ENCODE data around the gene FBXO2. TPM values are rescaled to one million over a fixed set of nuclear protein-coding genes. Genes with fewer than 3 reads are reported as not detected.

The FBXO2 gene
- total RNA-seq, 1 experiment from 2014 or later = 131 TPM

DNA sequence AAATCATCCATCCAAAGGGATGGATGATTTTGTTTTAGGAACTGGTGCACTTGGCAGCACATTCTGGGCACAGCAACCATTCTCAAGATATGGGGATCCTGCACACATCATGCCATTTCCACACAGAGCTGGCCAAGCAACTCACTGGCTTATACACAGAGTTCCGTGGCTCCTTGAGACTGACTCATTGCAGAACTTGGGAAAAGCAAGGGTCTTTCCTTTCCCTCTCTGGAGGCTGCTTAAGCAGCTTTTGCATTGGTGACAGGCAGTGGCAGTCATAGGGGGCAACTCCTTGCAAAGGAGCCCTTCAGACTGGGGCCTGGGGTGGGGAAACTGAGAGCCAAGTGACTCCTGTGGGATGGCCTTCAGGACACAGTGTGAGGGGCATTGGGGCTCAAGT is 28.6 kb upstream of the FBXO2 start:
- ATAC-seq (no peak), DNase-seq (ENCODE audit: low read depth, low spot score) (no peak)
- no TSS peak for BruUV-seq (replicated peaks)
- Histone ChIP-seq H3K27me3 (ENCODE audit: control insufficient read depth, insufficient read depth, low read length) (no peaks in the 10 kb centered on the region), H3K4me1 (ENCODE audit: control insufficient read depth, insufficient read depth, low read length) (peaks cover 7% of the 10 kb centered on the region), H3K36me3 (ENCODE audit: control insufficient read depth, insufficient read depth, low read length) (no peaks in the 10 kb centered on the region), H3K4me3 (ENCODE audit: low read depth in 2 of 2, low read length in 2 of 2) (no peak overlapping the region), H3K27ac (ENCODE audit: low read length) (no peak overlapping the region), H3K9me3 (ENCODE audit: control insufficient read depth, insufficient read depth, low read depth, low read length) (no peaks in the 10 kb centered on the region)
- in situ Hi-C loops (cut with HindIII; ENCODE audit: low pct_unique_long_range_greater_than_20kb, low sequenced_read_pairs) = no loop called here
- intact Hi-C loops (cut with micrococcal nuclease; ENCODE audit: unreplicated experiment) = no loop called here
- TF ChIP-seq SIN3A (IDR thresholded peaks at IDR 0.05; ENCODE audit: borderline replicate concordance, insufficient read depth, low read depth, low read length) (no peak), POLR2AphosphoS5 (IDR thresholded peaks at IDR 0.05; ENCODE audit: low read depth, low read length) (no peak), TCF7L2 (IDR thresholded peaks at IDR 0.05; ENCODE audit: low read depth, low read length) (no peak)
- TF ChIP-seq, protein P1, sequence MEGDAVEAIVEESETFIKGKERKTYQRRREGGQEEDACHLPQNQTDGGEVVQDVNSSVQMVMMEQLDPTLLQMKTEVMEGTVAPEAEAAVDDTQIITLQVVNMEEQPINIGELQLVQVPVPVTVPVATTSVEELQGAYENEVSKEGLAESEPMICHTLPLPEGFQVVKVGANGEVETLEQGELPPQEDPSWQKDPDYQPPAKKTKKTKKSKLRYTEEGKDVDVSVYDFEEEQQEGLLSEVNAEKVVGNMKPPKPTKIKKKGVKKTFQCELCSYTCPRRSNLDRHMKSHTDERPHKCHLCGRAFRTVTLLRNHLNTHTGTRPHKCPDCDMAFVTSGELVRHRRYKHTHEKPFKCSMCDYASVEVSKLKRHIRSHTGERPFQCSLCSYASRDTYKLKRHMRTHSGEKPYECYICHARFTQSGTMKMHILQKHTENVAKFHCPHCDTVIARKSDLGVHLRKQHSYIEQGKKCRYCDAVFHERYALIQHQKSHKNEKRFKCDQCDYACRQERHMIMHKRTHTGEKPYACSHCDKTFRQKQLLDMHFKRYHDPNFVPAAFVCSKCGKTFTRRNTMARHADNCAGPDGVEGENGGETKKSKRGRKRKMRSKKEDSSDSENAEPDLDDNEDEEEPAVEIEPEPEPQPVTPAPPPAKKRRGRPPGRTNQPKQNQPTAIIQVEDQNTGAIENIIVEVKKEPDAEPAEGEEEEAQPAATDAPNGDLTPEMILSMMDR (IDR thresholded peaks at IDR 0.05) = no peak
- TF ChIP-seq, protein P2, sequence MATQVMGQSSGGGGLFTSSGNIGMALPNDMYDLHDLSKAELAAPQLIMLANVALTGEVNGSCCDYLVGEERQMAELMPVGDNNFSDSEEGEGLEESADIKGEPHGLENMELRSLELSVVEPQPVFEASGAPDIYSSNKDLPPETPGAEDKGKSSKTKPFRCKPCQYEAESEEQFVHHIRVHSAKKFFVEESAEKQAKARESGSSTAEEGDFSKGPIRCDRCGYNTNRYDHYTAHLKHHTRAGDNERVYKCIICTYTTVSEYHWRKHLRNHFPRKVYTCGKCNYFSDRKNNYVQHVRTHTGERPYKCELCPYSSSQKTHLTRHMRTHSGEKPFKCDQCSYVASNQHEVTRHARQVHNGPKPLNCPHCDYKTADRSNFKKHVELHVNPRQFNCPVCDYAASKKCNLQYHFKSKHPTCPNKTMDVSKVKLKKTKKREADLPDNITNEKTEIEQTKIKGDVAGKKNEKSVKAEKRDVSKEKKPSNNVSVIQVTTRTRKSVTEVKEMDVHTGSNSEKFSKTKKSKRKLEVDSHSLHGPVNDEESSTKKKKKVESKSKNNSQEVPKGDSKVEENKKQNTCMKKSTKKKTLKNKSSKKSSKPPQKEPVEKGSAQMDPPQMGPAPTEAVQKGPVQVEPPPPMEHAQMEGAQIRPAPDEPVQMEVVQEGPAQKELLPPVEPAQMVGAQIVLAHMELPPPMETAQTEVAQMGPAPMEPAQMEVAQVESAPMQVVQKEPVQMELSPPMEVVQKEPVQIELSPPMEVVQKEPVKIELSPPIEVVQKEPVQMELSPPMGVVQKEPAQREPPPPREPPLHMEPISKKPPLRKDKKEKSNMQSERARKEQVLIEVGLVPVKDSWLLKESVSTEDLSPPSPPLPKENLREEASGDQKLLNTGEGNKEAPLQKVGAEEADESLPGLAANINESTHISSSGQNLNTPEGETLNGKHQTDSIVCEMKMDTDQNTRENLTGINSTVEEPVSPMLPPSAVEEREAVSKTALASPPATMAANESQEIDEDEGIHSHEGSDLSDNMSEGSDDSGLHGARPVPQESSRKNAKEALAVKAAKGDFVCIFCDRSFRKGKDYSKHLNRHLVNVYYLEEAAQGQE (IDR thresholded peaks at IDR 0.05; ENCODE audit: insufficient read depth in 1 of 2, low read depth in 2 of 2, low read length in 1 of 2) = no peak
- ChIA-PET POLR2A (no interaction called here), CTCF (no interaction called here)

DNA sequence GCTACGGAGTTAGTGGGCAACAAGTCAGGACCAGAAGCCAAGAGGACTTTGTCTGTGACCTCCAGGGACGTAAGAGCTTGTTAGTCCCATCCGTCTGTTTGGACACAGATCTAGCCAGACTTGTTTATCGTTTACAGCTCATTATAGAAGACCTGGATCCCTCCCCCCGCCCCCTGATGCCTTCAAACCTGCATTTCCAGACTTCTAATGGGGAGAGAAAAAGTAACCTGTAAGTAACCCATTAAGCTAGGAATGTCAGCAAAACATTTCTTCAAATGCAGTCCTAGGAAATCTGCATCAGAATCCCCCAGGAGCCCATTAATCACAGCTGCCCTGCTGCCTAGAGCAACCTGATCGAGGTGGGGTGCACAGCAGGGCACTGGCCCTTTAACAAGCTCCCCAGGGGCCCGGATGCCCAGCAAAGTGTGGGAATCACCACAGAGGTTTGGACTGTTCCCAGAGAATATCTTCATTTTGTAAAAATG is 28.1 kb upstream of the FBXO2 start:
- POLR2A ChIA-PET = no interaction called here
- DNase-seq (ENCODE audit: low read depth, low spot score) (no peak), ATAC-seq (no peak)
- in situ Hi-C loops (cut with HindIII; ENCODE audit: low pct_unique_long_range_greater_than_20kb, low sequenced_read_pairs) = no loop called here
- BruUV-seq (replicated peaks) = no TSS peak
- 0 out of 2 replicates have a peak overlapping the region, but pooled peaks have one; percentile 34 for H3K27ac ChIP-seq (ENCODE audit: low read length)
- H3K9me3 ChIP-seq (ENCODE audit: control insufficient read depth, insufficient read depth, low read depth, low read length) = no peaks in the 10 kb centered on the region
- TF ChIP-seq, protein P2 (IDR thresholded peaks at IDR 0.05; ENCODE audit: insufficient read depth in 1 of 2, low read depth in 2 of 2, low read length in 1 of 2) = no peak
- no peak for TF ChIP-seq TCF7L2 (IDR thresholded peaks at IDR 0.05; ENCODE audit: low read depth, low read length)
- TF ChIP-seq, protein P1 (IDR thresholded peaks at IDR 0.05) = no peak
- no peak for TF ChIP-seq SIN3A (IDR thresholded peaks at IDR 0.05; ENCODE audit: borderline replicate concordance, insufficient read depth, low read depth, low read length)
- no peak for TF ChIP-seq POLR2AphosphoS5 (IDR thresholded peaks at IDR 0.05; ENCODE audit: low read depth, low read length)
- H3K4me3 ChIP-seq (ENCODE audit: low read depth in 2 of 2, low read length in 2 of 2) = no peak overlapping the region
- H3K4me1 ChIP-seq (ENCODE audit: control insufficient read depth, insufficient read depth, low read length) = peaks cover 7% of the 10 kb centered on the region
- H3K27me3 ChIP-seq (ENCODE audit: control insufficient read depth, insufficient read depth, low read length) = no peaks in the 10 kb centered on the region
- CTCF ChIA-PET = interaction anchor here (0.6 to 1.3 kb wide), 2 partner anchors 18 to 44 kb away, joined by 4 to 8 read pairs; partner anchors contain the start of gene FBXO6
- intact Hi-C loops (cut with micrococcal nuclease; ENCODE audit: unreplicated experiment) = no loop called here
- H3K36me3 ChIP-seq (ENCODE audit: control insufficient read depth, insufficient read depth, low read length) = no peaks in the 10 kb centered on the region
